ENCODE results near the gene IFT122.
"Not testable (repeated sequence)": the region's sequence is repeated elsewhere in the genome, so short reads cannot be mapped to it uniquely, and the experiment has no call there.

IFT122 gene, protein sequence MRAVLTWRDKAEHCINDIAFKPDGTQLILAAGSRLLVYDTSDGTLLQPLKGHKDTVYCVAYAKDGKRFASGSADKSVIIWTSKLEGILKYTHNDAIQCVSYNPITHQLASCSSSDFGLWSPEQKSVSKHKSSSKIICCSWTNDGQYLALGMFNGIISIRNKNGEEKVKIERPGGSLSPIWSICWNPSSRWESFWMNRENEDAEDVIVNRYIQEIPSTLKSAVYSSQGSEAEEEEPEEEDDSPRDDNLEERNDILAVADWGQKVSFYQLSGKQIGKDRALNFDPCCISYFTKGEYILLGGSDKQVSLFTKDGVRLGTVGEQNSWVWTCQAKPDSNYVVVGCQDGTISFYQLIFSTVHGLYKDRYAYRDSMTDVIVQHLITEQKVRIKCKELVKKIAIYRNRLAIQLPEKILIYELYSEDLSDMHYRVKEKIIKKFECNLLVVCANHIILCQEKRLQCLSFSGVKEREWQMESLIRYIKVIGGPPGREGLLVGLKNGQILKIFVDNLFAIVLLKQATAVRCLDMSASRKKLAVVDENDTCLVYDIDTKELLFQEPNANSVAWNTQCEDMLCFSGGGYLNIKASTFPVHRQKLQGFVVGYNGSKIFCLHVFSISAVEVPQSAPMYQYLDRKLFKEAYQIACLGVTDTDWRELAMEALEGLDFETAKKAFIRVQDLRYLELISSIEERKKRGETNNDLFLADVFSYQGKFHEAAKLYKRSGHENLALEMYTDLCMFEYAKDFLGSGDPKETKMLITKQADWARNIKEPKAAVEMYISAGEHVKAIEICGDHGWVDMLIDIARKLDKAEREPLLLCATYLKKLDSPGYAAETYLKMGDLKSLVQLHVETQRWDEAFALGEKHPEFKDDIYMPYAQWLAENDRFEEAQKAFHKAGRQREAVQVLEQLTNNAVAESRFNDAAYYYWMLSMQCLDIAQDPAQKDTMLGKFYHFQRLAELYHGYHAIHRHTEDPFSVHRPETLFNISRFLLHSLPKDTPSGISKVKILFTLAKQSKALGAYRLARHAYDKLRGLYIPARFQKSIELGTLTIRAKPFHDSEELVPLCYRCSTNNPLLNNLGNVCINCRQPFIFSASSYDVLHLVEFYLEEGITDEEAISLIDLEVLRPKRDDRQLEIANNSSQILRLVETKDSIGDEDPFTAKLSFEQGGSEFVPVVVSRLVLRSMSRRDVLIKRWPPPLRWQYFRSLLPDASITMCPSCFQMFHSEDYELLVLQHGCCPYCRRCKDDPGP

DNA sequence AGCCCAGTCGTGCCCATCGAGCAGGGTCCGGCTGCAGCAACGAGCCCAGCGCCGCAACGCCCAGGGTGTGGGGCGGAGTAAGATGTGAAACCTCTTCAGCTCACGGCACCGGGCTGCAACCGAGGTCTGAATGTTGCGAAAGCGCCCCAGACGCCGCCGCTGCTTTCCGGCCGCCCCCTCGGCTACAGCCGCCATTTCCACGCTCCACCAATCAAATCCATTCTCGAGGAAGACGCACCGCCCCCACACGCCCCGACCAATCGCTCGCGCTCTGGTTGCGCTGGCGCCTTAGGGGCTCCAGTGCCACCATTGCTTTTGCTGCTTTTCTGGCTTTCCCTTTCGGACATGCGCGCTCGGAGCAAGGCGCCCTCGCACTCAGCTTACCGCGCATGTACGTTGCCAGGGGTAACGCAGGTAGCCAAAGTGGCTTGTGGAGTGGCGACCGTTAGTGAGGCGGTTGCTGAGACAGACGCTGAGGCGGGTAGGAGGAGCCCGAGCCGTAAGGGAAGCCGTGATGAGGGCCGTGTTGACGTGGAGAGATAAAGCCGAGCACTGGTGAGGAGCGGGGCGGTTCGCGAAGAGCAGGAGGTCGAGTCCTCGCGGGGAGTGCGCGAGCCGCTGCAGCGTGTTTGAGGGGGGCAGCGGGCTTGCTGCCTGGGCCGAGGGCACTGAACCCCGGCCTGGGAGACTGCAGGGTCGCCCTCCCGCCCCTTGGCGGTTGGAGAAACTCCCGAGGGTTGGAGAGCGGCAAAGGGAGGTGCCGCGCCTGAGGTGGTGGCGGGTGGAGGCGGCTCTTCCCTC, at the start of gene IFT122, which contains the start of gene MBD4:
TSS of gene IFT122 (plus strand) at position 408 of the 801 bp plus-strand sequence. CDS start at position 515, 107 bp downstream.
TSS of gene MBD4 (minus strand) at position 132 of the 801 bp plus-strand sequence. CDS start at position 17, 115 bp downstream.
- peak; percentile 99 for DNase-seq

- not testable (repeated sequence) for DNase-seq
Observed at GRCh38 chr3:129391583-129391982, 48.4 kb upstream of the IFT122 start.

DNA sequence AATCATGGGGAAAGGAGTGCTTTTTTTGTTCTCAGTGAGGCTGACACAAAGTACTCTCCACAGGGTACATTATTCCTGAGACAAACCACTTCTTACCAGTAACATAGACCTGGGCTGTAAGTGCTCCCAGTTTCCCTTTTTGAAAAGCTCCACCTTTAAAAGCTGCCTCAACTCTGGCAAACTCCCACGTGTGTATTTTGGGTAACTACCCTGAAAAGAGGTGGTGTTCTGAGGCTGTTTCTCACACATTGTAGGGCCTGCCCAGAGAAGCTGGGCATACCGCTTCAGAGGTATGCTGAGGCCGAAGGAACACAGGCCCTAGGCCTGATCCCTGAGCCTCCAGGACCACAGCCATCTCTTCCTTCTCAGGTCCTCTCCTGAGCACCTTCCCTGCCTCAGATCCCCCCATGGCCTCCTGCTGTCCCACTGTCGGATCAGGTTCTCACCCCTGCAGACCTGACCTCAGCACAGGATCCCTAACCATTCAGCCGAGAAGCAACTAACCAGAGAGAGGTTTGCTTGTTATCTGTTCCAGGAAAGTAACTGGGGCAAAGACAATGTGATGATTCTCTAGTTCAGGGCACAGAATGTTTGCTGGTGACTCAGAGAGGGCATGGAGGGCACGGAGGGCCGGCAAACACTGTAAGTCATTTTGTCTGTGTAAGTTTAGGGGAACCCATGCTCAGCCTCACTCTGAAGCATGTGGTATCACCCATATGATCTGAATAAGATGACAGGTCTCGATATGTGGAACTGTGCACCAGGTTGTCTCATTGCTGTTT, 47.7 kb upstream of the IFT122 start:
- DNase-seq: not testable (repeated sequence)

DNA sequence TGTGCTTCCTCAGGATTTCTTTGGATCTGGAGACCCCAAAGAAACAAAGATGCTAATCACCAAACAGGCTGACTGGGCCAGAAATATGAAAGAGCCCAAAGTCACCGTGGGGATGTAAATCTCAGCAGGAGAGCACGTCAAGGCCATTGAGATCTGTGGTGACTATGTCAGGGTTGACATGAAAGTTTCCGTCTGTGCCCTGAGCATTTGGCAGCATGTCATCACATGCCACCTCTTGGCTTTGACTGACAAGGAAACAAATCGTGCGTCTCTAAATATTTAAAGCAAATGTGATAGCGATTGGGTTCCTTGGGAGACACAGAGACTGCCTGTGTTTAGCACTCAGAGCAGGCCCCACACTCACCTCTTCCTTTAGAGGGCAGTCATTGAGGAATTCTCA, 46.8 kb upstream of the IFT122 start:
- DNase-seq: no peak

- DNase-seq: not testable (repeated sequence)
Observed at GRCh38 chr3:129393760-129394564, 46.1 kb upstream of the IFT122 start.

DNA sequence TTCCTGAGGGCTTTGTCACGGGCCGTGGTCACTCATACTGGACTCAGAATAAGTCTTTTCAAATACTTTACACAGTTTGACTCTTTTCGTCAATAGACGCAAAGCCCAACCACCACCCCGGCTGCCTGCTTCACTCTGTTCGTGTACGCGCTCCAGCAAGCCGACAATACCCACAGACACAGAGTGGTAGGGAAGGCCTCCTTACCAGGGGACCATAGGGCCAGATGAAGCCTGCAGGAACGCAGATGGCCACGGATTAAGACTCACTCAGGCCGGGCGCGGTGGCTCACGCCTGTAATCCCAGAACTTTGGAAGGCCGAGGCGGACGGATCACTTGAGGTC, 41.2 kb upstream of the IFT122 start:
- no peak for DNase-seq

DNA sequence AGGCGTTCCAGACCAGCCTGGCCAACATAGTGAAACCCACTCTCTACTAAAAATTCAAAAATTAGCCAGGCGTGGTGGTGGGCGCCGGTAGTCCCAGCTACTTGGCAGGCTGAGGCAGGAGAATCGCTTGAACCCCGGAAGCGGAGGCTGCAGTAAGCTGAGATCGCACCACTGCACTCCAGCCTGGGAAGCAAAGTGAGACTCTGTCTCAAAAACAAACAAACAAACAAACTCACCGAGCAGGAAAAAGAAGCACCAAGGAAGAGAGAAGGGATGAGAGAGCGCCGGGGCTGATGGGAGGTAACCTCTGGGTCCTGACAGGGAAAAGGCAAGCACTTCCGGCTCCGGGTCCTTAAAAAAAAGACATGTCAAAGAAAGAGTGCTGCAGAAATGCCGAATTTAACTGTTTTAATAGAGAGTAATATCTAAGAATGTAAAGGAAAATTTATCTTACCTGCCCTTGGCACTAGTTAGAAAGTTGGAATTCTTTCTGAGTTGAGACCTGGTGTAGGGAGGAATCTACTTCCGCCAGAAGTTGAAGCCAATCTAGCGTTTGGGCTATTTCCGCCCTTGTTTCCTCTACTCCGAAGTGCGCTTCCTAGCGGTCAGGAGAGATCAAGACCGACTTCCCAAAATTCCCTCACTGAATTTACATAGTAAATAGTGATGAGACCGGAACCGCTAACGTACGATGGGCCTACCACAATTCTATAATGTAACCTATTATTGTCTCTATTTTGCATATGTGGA, 40.7 kb upstream of the IFT122 start:
- peak; percentile 97 for DNase-seq

GRCh38 chr3:129399895-129400357, 40.1 kb upstream of the IFT122 start:
- DNase-seq: no peak

- no peak for DNase-seq
Observed at GRCh38 chr3:129402210-129402609, 37.8 kb upstream of the IFT122 start.

DNA sequence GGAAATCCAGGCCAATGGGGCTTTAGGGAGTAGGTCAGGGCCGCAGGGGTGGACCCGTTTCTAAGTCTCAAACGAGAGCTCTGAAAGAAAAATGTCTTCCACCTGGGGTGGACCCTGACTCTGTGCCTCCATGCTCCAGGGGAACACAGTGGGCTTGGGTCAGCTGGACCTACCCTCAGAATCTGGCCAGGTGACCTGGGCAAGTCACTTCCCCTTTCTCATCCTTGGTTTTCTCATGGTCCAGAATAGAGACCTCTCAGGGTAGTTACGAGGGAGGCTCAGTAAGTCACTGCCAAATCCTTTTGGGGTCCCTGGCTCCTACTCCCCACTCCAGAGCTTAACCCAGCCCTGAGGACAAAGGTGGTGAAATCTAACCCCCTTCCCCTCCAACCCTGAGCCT, 37.4 kb upstream of the IFT122 start:
- DNase-seq: no peak

- DNase-seq: no peak
Observed at GRCh38 chr3:129403450-129403849, 36.6 kb upstream of the IFT122 start.

DNA sequence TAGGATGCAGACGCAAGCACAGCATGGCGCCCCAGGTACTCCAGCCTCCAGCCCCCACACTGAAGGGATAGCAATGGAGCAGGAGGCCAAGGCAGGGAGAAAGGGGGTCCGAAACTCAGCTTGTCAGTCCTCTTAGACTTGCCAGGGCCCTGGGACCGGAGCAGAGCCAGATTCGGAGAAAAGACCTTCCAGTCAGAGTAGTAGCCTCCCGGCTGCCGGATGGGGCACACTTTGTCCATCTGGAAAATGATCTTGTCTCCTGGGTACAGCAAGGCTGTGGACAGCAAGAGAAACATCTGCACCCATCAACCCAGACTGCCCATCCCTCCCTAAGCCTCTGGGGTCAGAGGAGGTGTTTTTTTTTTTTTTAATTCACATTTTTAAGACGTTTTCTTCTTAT, 35.9 kb upstream of the IFT122 start:
- no peak for DNase-seq

DNA sequence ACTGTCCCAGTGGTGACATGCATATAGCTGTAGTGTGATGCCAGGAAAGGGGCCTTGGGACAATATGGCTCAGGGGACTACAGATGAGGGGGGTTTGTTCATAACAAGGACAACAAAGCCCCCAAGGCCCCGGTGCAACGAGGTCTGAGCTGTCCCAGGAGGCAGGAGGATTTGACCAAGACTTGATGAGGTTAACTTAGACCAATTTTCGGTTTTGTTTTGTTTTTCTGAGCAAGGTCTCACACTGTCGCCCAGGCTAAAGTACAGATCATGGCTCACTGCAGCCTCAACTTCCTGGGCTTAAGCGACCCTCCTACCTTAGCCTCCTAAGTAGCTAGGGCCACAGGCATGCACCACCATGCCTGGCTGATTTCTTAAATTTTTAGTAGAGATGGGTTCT, 35.4 kb upstream of the IFT122 start:
- DNase-seq: no peak

- DNase-seq: no peak
Observed at GRCh38 chr3:129409541-129409940, 30.5 kb upstream of the IFT122 start.

GRCh38 chr3:129410971-129411370, 29.1 kb upstream of the IFT122 start:
- DNase-seq: no peak

GRCh38 chr3:129412542-129413198, 27.4 kb upstream of the IFT122 start:
- DNase-seq: no peak

DNA sequence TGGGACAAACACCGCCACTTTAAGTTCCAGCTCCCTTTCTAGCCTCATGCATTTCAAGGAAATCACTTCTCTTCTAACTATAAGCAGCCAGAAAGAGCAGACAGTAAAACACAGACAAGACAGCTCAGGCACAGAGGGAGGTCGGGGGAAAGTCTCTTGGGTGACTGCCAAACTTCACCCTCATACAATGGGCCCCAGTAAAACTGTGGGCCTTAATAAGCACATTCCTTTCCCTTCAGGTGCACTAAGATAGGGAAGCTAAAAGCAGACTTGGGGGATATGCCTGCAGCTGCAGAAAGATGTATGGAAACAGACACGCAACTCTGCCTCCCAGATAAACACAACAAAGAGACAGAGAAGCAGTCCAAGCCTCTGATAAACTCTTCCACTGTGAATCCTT, 26.8 kb upstream of the IFT122 start:
- DNase-seq: not testable (repeated sequence)

DNA sequence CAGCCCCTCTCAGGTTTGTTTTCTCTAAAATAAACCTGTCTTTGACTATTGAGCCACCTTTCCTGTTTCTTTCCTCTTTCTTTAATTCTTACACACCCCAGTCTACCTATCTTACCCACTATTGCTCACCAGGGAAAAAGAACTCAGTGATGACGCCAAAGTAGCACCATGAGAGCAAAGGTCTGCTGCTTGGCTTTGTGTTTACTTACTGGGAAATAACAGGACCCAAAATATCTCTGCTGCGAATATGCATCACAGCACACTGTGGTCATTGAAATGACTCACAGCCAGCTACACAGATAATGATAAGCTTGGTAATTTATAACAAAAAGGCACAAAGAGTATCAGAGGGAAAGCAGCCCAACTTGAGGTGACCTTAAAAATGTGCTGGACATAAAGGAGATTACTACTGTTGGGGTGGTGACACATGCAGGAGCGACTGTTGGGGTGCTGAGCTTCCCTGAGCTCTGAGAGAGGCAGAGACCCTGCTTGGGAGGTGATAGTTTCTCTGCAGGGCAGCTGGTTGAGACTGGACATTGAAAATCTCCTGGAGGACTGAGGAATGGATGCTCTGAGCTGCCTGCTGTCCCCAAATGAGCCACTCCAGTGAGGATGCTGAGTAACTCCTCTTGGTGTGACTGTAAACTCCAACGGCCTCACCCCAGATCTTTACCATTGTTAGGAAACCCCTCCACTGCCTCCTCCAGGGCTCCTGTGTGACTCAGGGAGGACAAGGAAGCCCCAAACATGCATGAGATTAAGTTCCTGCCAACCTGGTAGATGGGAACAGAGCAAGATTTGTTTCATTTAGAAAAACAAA, 26.1 kb upstream of the IFT122 start:
- DNase-seq: no peak
